PC-3 (cell line): Measurements from ENCODE around the gene COQ3. TPM values are rescaled to one million over a fixed set of nuclear protein-coding genes. Genes with fewer than 3 reads are reported as not detected.

Source experiments
- ATAC-seq: fragments of 200-7000 bp; cut with Tn5 transposase; 2 replicates; pipeline ENCODE4 v1.9.1; 2020; ENCODE audit warnings: mild to moderate bottlenecking, moderate library complexity
- BruUV-seq: library from RNA; stranded (reverse); fragments of 400-500 nt; replicated peaks from 2 replicates; lab custom pipeline; 2021; lab: Mats Ljungman, UMichigan
- CTCF ChIA-PET: fragments of 300-600 bp; sonication (Branson Sonifier 250); formaldehyde crosslinking; loops from one replicate; lab custom pipeline; 2022; ENCODE audit warnings: antibody characterized with exemption; lab: Charles Lee
- POLR2A ChIA-PET: fragments of 300-600 bp; sonication (Branson Sonifier 250); formaldehyde crosslinking; loops from one replicate; lab custom pipeline; 2022; ENCODE audit warnings: antibody characterized with exemption; ENCODE audit not compliant: unreplicated experiment; lab: Charles Lee
- DNase-seq: peaks from one replicate; pipeline ENCODE4 v3.0.0-alpha.2; 2015
- H2AFZ ChIP-seq: fragments of 300-600 bp; sonication (generic); 2 replicates; pipeline ENCODE4 v1.6.0; 2016; ENCODE audit warnings: antibody characterized with exemption, low read length
- H3F3A ChIP-seq: fragments of 300-600 bp; sonication (generic); one replicate; pipeline ENCODE4 v1.6.0; 2017; ENCODE audit warnings: antibody characterized with exemption, low read length, control low read depth, mild to moderate bottlenecking; ENCODE audit not compliant: unreplicated experiment
- H3K27ac ChIP-seq: fragments of 300-600 bp; sonication (generic); 2 replicates; pipeline ENCODE4 v1.5.1; 2016; ENCODE audit warnings: mild to moderate bottlenecking, low read length
- H3K27me3 ChIP-seq: fragments of 300-600 bp; sonication (generic); 2 replicates; pipeline ENCODE4 v1.6.1; 2016; ENCODE audit warnings: low read length, mixed read lengths
- H3K36me3 ChIP-seq: fragments of 300-600 bp; sonication (generic); 2 replicates; pipeline ENCODE4 v1.6.1; 2016; ENCODE audit warnings: low read depth, mixed run types, low read length, mixed read lengths
- H3K4me1 ChIP-seq: fragments of 300-600 bp; sonication (generic); 2 replicates; pipeline ENCODE4 v1.5.1; 2016; ENCODE audit warnings: low read length; ENCODE audit not compliant: insufficient read depth
- H3K4me2 ChIP-seq: fragments of 300-600 bp; sonication (generic); 2 replicates; pipeline ENCODE4 v1.6.0; 2016; ENCODE audit warnings: low read length
- H3K4me3 ChIP-seq: fragments of 300-600 bp; sonication (generic); 2 replicates; pipeline ENCODE4 v1.5.1; 2016; ENCODE audit warnings: mild to moderate bottlenecking, low read length, mixed read lengths
- H3K79me2 ChIP-seq: fragments of 300-600 bp; sonication (generic); 2 replicates; pipeline ENCODE4 v1.6.1; 2017; ENCODE audit warnings: low read length, mixed read lengths
- H3K9ac ChIP-seq: fragments of 300-600 bp; sonication (generic); 2 replicates; pipeline ENCODE4 v1.6.0; 2016; ENCODE audit warnings: mild to moderate bottlenecking, low read length
- H3K9me2 ChIP-seq: fragments of 300-600 bp; sonication (generic); replicated peaks from 2 replicates; pipeline ENCODE4 v1.6.1; 2016; ENCODE audit warnings: mixed run types, low read length, mixed read lengths
- H3K9me3 ChIP-seq: fragments of 300-600 bp; sonication (generic); 2 replicates; pipeline ENCODE4 v1.6.1; 2016; ENCODE audit warnings: low read length, mixed read lengths
- H4K20me1 ChIP-seq: fragments of 300-600 bp; sonication (generic); 2 replicates; pipeline ENCODE4 v1.6.1; 2016; ENCODE audit warnings: low read length, mixed read lengths
- CTCF ChIP-seq: fragments of 300-600 bp; sonication (generic); conservative IDR thresholded peaks from 2 replicates; pipeline ENCODE4 v1.5.1; 2017; ENCODE audit warnings: antibody characterized with exemption, low read depth, mild to moderate bottlenecking, low read length
- EZH2 ChIP-seq: fragments of 300-600 bp; sonication (generic); IDR thresholded peaks from one replicate; pipeline ENCODE4 v1.6.1; 2017; ENCODE audit warnings: antibody characterized with exemption, mild to moderate bottlenecking, low read length; ENCODE audit not compliant: unreplicated experiment
- EZH2phosphoT487 ChIP-seq: fragments of 300-600 bp; sonication (generic); IDR thresholded peaks from 2 replicates; pipeline ENCODE4 v1.6.1; 2018; ENCODE audit warnings: mild to moderate bottlenecking, antibody characterized with exemption, low read length, borderline replicate concordance
- intact Hi-C: fragments of 100-400 bp; cut with micrococcal nuclease; formaldehyde crosslinking; loops from 2 replicates; pipeline ENCODE4 v1.9.0; 2023
- total RNA-seq: library from RNA; depleted of rRNA; stranded (reverse); fragments of >200 nt; gene quantifications from 2 replicates; pipeline ENCODE4 v1.2.3, GENCODE V29; 2014

Gene COQ3
- total RNA-seq, 1 experiment from 2014 or later = 15.6 TPM

GRCh38 chr6:99407076-99407475 lies 13.1 kb upstream of the COQ3 start:
- Histone ChIP-seq H3K27me3 (no peaks in the 10 kb centered on the region), H3K79me2 (0 out of 2 replicates have a peak, but pooled peaks cover 4% of the 10 kb centered on the region), H3K4me2 (no peak overlapping the region), H3K27ac (no peak overlapping the region), H3K4me3 (no peak overlapping the region), H2AFZ (no peak overlapping the region), H3K9me3 (no peaks in the 10 kb centered on the region), H3K9me2 (no peaks in the 10 kb centered on the region), H3K9ac (no peak overlapping the region), H3F3A (no peaks in the 10 kb centered on the region), H3K4me1 (no peaks in the 10 kb centered on the region), H4K20me1 (peaks cover 4% of the 10 kb centered on the region; the same call in 1 of the 2 replicates), H3K36me3 (peaks cover 61% of the 10 kb centered on the region)
- DNase-seq = no peak
- no peak for TF ChIP-seq EZH2
- TF ChIP-seq EZH2phosphoT487 = no peak
- no peak for TF ChIP-seq CTCF
- ATAC-seq = no peak
- intact Hi-C loops = no loop called here
- POLR2A ChIA-PET = no interaction called here
- BruUV-seq = no TSS peak
- CTCF ChIA-PET = no interaction called here

- no peaks in the 10 kb centered on the region for H3K79me2 ChIP-seq
- H3K27ac ChIP-seq = no peak overlapping the region
- peaks cover 63% of the 10 kb centered on the region for H3K36me3 ChIP-seq
- ChIA-PET POLR2A (interaction anchor here (0.6 to 1.0 kb wide), 2 partner anchors 9 to 232 kb away, joined by 4 to 6 read pairs; no protein-coding TSS in a partner anchor), CTCF (no interaction called here)
- H3K9ac ChIP-seq = no peak overlapping the region
- ATAC-seq = peak; percentile 54
- no peaks in the 10 kb centered on the region for H3K27me3 ChIP-seq
- TF ChIP-seq EZH2 (no peak), EZH2phosphoT487 (no peak), CTCF (no peak)
- no peaks in the 10 kb centered on the region for H4K20me1 ChIP-seq
- no peaks in the 10 kb centered on the region for H3K9me3 ChIP-seq
- H3K4me1 ChIP-seq = no peaks in the 10 kb centered on the region
- BruUV-seq = no TSS peak
- no peaks in the 10 kb centered on the region for H3F3A ChIP-seq
- no peak for DNase-seq
- H3K4me3 ChIP-seq = no peak overlapping the region
- no peak overlapping the region for H3K4me2 ChIP-seq
- H3K9me2 ChIP-seq = no peaks in the 10 kb centered on the region
- no peak overlapping the region for H2AFZ ChIP-seq
- intact Hi-C loops = no loop called here
Observed at GRCh38 chr6:99402448-99402847, 8.5 kb upstream of the COQ3 start.

GRCh38 chr6:99397287-99397686 lies 3.3 kb upstream of the COQ3 start:
- Histone ChIP-seq H3K4me2 (no peak overlapping the region), H3K4me1 (no peaks in the 10 kb centered on the region), H2AFZ (no peak overlapping the region), H3K36me3 (peaks cover 30% of the 10 kb centered on the region), H3K9me2 (no peaks in the 10 kb centered on the region), H3K27ac (no peak overlapping the region), H3K4me3 (no peak overlapping the region), H3F3A (no peaks in the 10 kb centered on the region), H3K9ac (no peak overlapping the region), H3K27me3 (no peaks in the 10 kb centered on the region), H4K20me1 (no peaks in the 10 kb centered on the region), H3K79me2 (no peaks in the 10 kb centered on the region), H3K9me3 (no peaks in the 10 kb centered on the region)
- no peak for TF ChIP-seq CTCF
- no peak for TF ChIP-seq EZH2
- no peak for TF ChIP-seq EZH2phosphoT487
- intact Hi-C loops = no loop called here
- ChIA-PET CTCF (no interaction called here), POLR2A (no interaction called here)
- ATAC-seq = no peak
- no peak for DNase-seq
- no TSS peak for BruUV-seq
